Esophagus (tissue), 2 donors: ENCODE measurements around the gene WFIKKN2. TPM values are rescaled to one million over a fixed set of nuclear protein-coding genes. Genes with fewer than 3 reads are reported as not detected.

Source experiments
- H3K27ac ChIP-seq, 2 donors: one replicate each; pipeline ENCODE4 v1.5.1; 2013; ENCODE audit warnings: low read depth in 2 of 2, mild to moderate bottlenecking in 2 of 2, inconsistent platforms in 1 of 2, low read length in 1 of 2, moderate library complexity in 1 of 2
- H3K27me3 ChIP-seq, 2 donors: one replicate each; pipeline ENCODE4 v1.6.1; 2013; ENCODE audit warnings: low read length in 2 of 2, control low read depth in 1 of 2, mild to moderate bottlenecking in 1 of 2; ENCODE audit not compliant: insufficient read depth in 2 of 2, control insufficient read depth in 1 of 2
- H3K36me3 ChIP-seq, 2 donors: one replicate each; pipeline ENCODE4 v1.6.1; 2013; ENCODE audit warnings: low read length in 1 of 2; ENCODE audit not compliant: control insufficient read depth in 2 of 2, insufficient read depth in 2 of 2
- H3K4me1 ChIP-seq, 2 donors: one replicate each; pipeline ENCODE4 v1.6.1; 2013; ENCODE audit warnings: low read length in 1 of 2; ENCODE audit not compliant: control insufficient read depth in 2 of 2, insufficient read depth in 2 of 2
- H3K4me3 ChIP-seq, 2 donors: one replicate each; pipeline ENCODE4 v1.5.1; 2013; ENCODE audit warnings: low read length in 2 of 2, mild to moderate bottlenecking in 2 of 2, low read depth in 1 of 2, moderate library complexity in 1 of 2
- H3K9me3 ChIP-seq, 2 donors: one replicate each; pipeline ENCODE4 v1.6.1; 2013; ENCODE audit warnings: mild to moderate bottlenecking in 2 of 2, low read depth in 1 of 2, low read length in 1 of 2, moderate library complexity in 1 of 2; ENCODE audit not compliant: control insufficient read depth in 2 of 2, insufficient read depth in 1 of 2
- WGBS, 2 donors: extraction: QIAGEN DNeasy Blood & Tissue Kit; methylation state at CpG; one replicate each; pipeline ENCODE4 v1.1.7; 2013; 5-methylcytosine and 5-hydroxymethylcytosine counted together
- polyA plus RNA-seq, 2 donors: library from polyadenylated mRNA; stranded (reverse); fragments of 200-250 nt; gene quantifications; one replicate each; pipeline ENCODE4 v1.2.3, GENCODE V29; 2013
- donor health status: healthy with polysubstance abuse.
- donor health status: Bipolar disorder and iron deficiency.

The WFIKKN2 gene
- polyA plus RNA-seq, 2 donors, result 0.02 to 0.04 TPM

DNA sequence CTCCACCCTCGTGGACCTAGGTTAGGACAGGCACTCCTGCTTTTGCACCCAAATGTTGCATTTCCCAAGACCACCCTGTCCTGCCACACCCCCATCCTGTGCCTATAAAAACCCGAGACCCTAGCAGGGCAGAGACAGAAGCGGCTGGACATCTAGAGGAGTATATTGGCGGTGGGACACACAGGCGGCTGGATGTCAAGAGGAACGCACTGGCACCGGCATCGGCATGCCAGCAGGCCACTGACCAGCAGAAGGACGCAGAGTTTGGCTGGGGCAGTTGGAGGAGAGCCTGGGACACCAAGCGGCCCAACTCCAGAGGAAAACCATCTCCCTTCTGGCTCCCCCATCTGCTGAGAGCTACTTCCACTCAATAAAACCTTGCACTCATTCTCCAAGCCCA lies 14.7 kb upstream of the WFIKKN2 start:
- no peak overlapping the region for H3K27ac ChIP-seq
- 86 to 91% methylated on average over 10 of the region's 10 CpGs for WGBS, 2 donors

GRCh38 chr17:50822550-50822949 lies 12.8 kb upstream of the WFIKKN2 start:
- no peak overlapping the region for H3K4me3 ChIP-seq
- H3K27me3 ChIP-seq, result no peaks in the 10 kb centered on the region
- no peaks in the 10 kb centered on the region for H3K36me3 ChIP-seq
- peaks cover 0 to 5% of the 10 kb centered on the region in 2 donors for H3K4me1 ChIP-seq
- 92 to 95% methylated on average over 2 of the region's 2 CpGs for WGBS, 2 donors
- no peaks in the 10 kb centered on the region for H3K9me3 ChIP-seq
- no peak overlapping the region for H3K27ac ChIP-seq

More for the DNA sequence above, 14.7 kb upstream of the WFIKKN2 start:
- H3K4me1 ChIP-seq, result peaks cover 0 to 12% of the 10 kb centered on the region in 2 donors
- H3K9me3 ChIP-seq, result no peaks in the 10 kb centered on the region
- no peak overlapping the region for H3K4me3 ChIP-seq
- no peaks in the 10 kb centered on the region for H3K27me3 ChIP-seq
- H3K36me3 ChIP-seq, result no peaks in the 10 kb centered on the region

- 90 to 94% methylated on average over 2 of the region's 2 CpGs for WGBS, 2 donors
- Histone ChIP-seq H3K4me3 (no peak overlapping the region), H3K4me1 (peaks cover 0 to 2% of the 10 kb centered on the region in 2 donors), H3K27me3 (no peaks in the 10 kb centered on the region), H3K9me3 (no peaks in the 10 kb centered on the region), H3K36me3 (no peaks in the 10 kb centered on the region), H3K27ac (no peak overlapping the region)
These were observed 11.0 kb upstream of the WFIKKN2 start for GRCh38 chr17:50824429-50824828.

- Histone ChIP-seq H3K9me3 (no peaks in the 10 kb centered on the region), H3K36me3 (no peaks in the 10 kb centered on the region), H3K27me3 (no peaks in the 10 kb centered on the region), H3K27ac (no peak overlapping the region), H3K4me1 (peaks cover 0 to 2% of the 10 kb centered on the region in 2 donors), H3K4me3 (no peak overlapping the region)
These were observed 10.2 kb upstream of the WFIKKN2 start for GRCh38 chr17:50825188-50825587.

DNA sequence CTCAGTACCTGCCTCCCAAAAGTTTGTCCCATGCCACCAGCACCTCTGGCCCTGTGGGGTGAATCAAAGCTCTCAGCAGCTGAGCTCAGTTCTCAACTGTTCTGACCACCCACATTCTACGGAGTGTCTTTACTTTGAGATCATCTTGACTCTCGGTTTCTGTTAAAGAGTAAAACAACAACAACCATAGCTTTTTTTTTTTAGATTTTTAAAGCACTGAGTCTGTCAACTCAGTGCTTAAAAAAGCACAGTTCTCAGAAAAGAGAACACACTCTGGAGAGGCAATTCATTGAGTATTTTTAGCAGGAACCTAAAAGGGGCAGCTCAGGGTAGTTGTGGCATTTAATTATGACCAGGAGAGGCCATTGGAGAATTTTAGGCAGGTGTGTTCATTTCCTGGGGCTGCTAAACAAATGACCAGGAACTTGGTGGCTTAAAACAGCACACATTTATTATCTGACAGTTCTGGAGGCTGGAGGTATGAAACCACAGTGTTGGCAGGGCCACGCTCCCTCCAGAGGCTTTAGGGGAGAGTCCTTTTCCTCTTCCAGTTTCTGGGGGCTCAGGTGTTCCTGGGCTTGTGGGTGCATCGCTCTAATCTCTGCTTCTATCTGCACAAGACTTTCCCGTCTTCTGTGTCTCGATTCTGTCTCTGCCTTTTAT lies 6.7 kb upstream of the WFIKKN2 start:
- Histone ChIP-seq H3K4me1 (peaks cover 0 to 2% of the 10 kb centered on the region in 2 donors), H3K27ac (no peak overlapping the region), H3K36me3 (no peaks in the 10 kb centered on the region), H3K4me3 (no peak overlapping the region), H3K27me3 (no peaks in the 10 kb centered on the region), H3K9me3 (no peaks in the 10 kb centered on the region)
- 73 to 84% methylated on average over 6 of the region's 6 CpGs for WGBS, 2 donors

GRCh38 chr17:50829332-50829731 lies 6.1 kb upstream of the WFIKKN2 start:
- no peaks in the 10 kb centered on the region for H3K27me3 ChIP-seq
- no peaks in the 10 kb centered on the region for H3K9me3 ChIP-seq
- no peak overlapping the region for H3K4me3 ChIP-seq
- H3K36me3 ChIP-seq, result no peaks in the 10 kb centered on the region
- WGBS, 2 donors, result 83 to 85% methylated on average over 6 of the region's 6 CpGs
- H3K27ac ChIP-seq, result no peak overlapping the region
- peaks cover 0 to 2% of the 10 kb centered on the region in 2 donors for H3K4me1 ChIP-seq

- H3K4me1 ChIP-seq, result peaks cover 0 to 2% of the 10 kb centered on the region in 2 donors
- 47 to 52% methylated on average over 5 of the region's 5 CpGs for WGBS, 2 donors
- H3K9me3 ChIP-seq, result no peaks in the 10 kb centered on the region
- H3K27ac ChIP-seq, result no peak overlapping the region
- H3K27me3 ChIP-seq, result no peaks in the 10 kb centered on the region
- no peak overlapping the region for H3K4me3 ChIP-seq
- no peaks in the 10 kb centered on the region for H3K36me3 ChIP-seq
These were observed 5.0 kb upstream of the WFIKKN2 start for GRCh38 chr17:50830352-50830751.

GRCh38 chr17:50830994-50831393 lies 4.4 kb upstream of the WFIKKN2 start:
- Histone ChIP-seq H3K27ac (peak overlapping the region in 1 of 2 donors; percentile 18), H3K4me3 (no peak overlapping the region), H3K4me1 (peaks cover 0 to 2% of the 10 kb centered on the region in 2 donors), H3K9me3 (no peaks in the 10 kb centered on the region), H3K27me3 (no peaks in the 10 kb centered on the region), H3K36me3 (no peaks in the 10 kb centered on the region)
- 57% methylated on average over 12 of the region's 12 CpGs for WGBS, 2 donors

GRCh38 chr17:50831471-50831928 lies 3.9 kb upstream of the WFIKKN2 start:
- H3K36me3 ChIP-seq, result no peaks in the 10 kb centered on the region
- 32 to 40% methylated on average over 11 of the region's 11 CpGs for WGBS, 2 donors
- no peaks in the 10 kb centered on the region for H3K9me3 ChIP-seq
- no peak overlapping the region for H3K4me3 ChIP-seq
- H3K27ac ChIP-seq, result no peak overlapping the region
- H3K4me1 ChIP-seq, result peaks cover 0 to 2% of the 10 kb centered on the region in 2 donors
- no peaks in the 10 kb centered on the region for H3K27me3 ChIP-seq

DNA sequence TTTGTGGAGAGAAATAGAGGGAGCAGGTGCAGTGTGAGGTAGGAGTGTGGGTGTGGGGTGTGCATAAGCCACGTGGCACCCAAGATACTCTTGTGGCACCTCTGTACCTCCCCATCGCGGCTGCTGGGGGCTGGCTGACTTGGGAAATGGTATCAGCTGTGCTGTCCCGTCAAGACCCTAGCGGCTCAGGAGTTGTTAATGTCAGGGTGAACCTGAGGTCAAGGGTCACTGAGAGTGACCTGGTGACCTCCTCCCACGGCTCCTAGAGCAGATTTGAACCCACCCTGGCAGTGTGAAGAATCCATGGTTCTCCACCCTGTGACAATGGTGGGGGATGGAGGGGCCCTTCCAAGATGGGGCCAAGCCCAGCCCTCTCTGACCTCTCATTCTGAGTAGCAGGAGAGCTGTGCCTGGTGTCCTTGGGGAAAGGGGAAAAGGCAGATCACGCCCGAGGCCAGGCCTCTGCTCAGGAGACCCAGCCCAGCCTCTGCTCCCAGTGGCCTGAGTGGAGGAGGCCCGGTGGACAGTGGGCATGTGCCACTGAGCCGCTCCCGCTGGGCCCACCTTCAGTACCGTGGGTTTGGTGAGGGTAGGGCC lies 3.0 kb upstream of the WFIKKN2 start:
- Histone ChIP-seq H3K4me3 (no peak overlapping the region), H3K9me3 (no peaks in the 10 kb centered on the region), H3K36me3 (no peaks in the 10 kb centered on the region), H3K27me3 (no peaks in the 10 kb centered on the region), H3K4me1 (peaks cover 0 to 2% of the 10 kb centered on the region in 2 donors), H3K27ac (no peak overlapping the region)
- 87 to 93% methylated on average over 12 of the region's 12 CpGs for WGBS, 2 donors
